Osteoblast (primary cell): ENCODE data around the gene CPED1. TPM values are rescaled to one million over a fixed set of nuclear protein-coding genes. Genes with fewer than 3 reads are reported as not detected.

Experiments
- DNase-seq: peaks from one replicate; pipeline ENCODE4 v3.0.0; 2011; ENCODE audit warnings: low spot score, mixed read lengths; ENCODE audit not compliant: insufficient read length; ENCODE audit errors: missing footprints
- H2AFZ ChIP-seq: 2 replicates; pipeline ENCODE4 v1.6.0; 2011; ENCODE audit warnings: mild to moderate bottlenecking, low read length
- H3K27ac ChIP-seq: 2 replicates; pipeline ENCODE4 v1.5.1; 2011; ENCODE audit warnings: mild to moderate bottlenecking, low read depth, low read length, moderate library complexity
- H3K27me3 ChIP-seq: 2 replicates; pipeline ENCODE4 v1.6.0; 2012; ENCODE audit warnings: mild to moderate bottlenecking, control low read depth, inconsistent platforms, low read length, moderate library complexity; ENCODE audit not compliant: insufficient read depth
- H3K36me3 ChIP-seq: 2 replicates; pipeline ENCODE4 v1.5.1; 2011; ENCODE audit warnings: mild to moderate bottlenecking, low read length, control low read depth, moderate library complexity; ENCODE audit not compliant: insufficient read depth
- H3K4me1 ChIP-seq: 2 replicates; pipeline ENCODE4 v1.5.1; 2011; ENCODE audit warnings: mild to moderate bottlenecking, low read length, control low read depth, moderate library complexity; ENCODE audit not compliant: insufficient read depth
- H3K4me2 ChIP-seq: 2 replicates; pipeline ENCODE4 v1.6.0; 2011; ENCODE audit warnings: mild to moderate bottlenecking, low read length; ENCODE audit not compliant: insufficient read depth
- H3K4me3 ChIP-seq: fragments of 200-600 bp; sonication (generic); 3 replicates; pipeline ENCODE4 v1.5.1; 2012; ENCODE audit warnings: mild to moderate bottlenecking, low read length, inconsistent platforms; ENCODE audit not compliant: insufficient read depth
- H3K79me2 ChIP-seq: 2 replicates; pipeline ENCODE4 v1.6.0; 2012; ENCODE audit warnings: mild to moderate bottlenecking, low read length, control low read depth, inconsistent platforms; ENCODE audit not compliant: insufficient read depth
- H3K9me3 ChIP-seq: 2 replicates; pipeline ENCODE4 v1.5.1; 2011; ENCODE audit warnings: low read depth, low read length, control low read depth
- H4K20me1 ChIP-seq: 2 replicates; pipeline ENCODE4 v1.6.0; 2012; ENCODE audit warnings: mild to moderate bottlenecking, low read length, control low read depth; ENCODE audit not compliant: insufficient read depth
- CTCF ChIP-seq: IDR thresholded peaks from 2 replicates; pipeline ENCODE4 v1.5.1; 2011; ENCODE audit warnings: mild to moderate bottlenecking, low read depth, low read length, moderate library complexity; ENCODE audit errors: extremely low read depth
- total RNA-seq: library from RNA; depleted of rRNA; stranded (reverse); fragments of >200 nt; gene quantifications from 2 replicates; pipeline ENCODE4 v1.2.3, GENCODE V29; 2012

Gene CPED1
- total RNA-seq, 1 donor = 30.8 TPM

- H2AFZ ChIP-seq = no peak overlapping the region
- DNase-seq = no peak
- H3K27ac ChIP-seq = no peak overlapping the region
- no peaks in the 10 kb centered on the region for H4K20me1 ChIP-seq
- no peak overlapping the region for H3K4me2 ChIP-seq
- H3K4me3 ChIP-seq = no peak overlapping the region
- H3K9me3 ChIP-seq = no peaks in the 10 kb centered on the region
- no peaks in the 10 kb centered on the region for H3K79me2 ChIP-seq
- peaks cover 2% of the 10 kb centered on the region for H3K36me3 ChIP-seq
- H3K4me1 ChIP-seq = peaks cover 11% of the 10 kb centered on the region
- no peaks in the 10 kb centered on the region for H3K27me3 ChIP-seq
- TF ChIP-seq CTCF = no peak
These were observed 56.6 kb downstream of the CPED1 start for GRCh38 chr7:121045090-121045489.

- H3K36me3 ChIP-seq = peaks cover 2% of the 10 kb centered on the region
- peaks cover 11% of the 10 kb centered on the region for H3K4me1 ChIP-seq
- H2AFZ ChIP-seq = no peak overlapping the region
- DNase-seq = no peak
- H3K79me2 ChIP-seq = no peaks in the 10 kb centered on the region
- no peak overlapping the region for H3K4me2 ChIP-seq
- H3K27me3 ChIP-seq = no peaks in the 10 kb centered on the region
- no peak overlapping the region for H3K27ac ChIP-seq
- no peaks in the 10 kb centered on the region for H4K20me1 ChIP-seq
- H3K9me3 ChIP-seq = no peaks in the 10 kb centered on the region
- H3K4me3 ChIP-seq = no peak overlapping the region
- TF ChIP-seq CTCF = no peak
These were observed 57.5 kb downstream of the CPED1 start for GRCh38 chr7:121046009-121046408.

- no peak overlapping the region for H3K4me3 ChIP-seq
- DNase-seq = no peak
- H3K4me1 ChIP-seq = peaks cover 5% of the 10 kb centered on the region
- no peak for TF ChIP-seq CTCF
- no peaks in the 10 kb centered on the region for H3K79me2 ChIP-seq
- no peaks in the 10 kb centered on the region for H4K20me1 ChIP-seq
- no peak overlapping the region for H3K4me2 ChIP-seq
- no peaks in the 10 kb centered on the region for H3K9me3 ChIP-seq
- no peak overlapping the region for H2AFZ ChIP-seq
- no peak overlapping the region for H3K27ac ChIP-seq
- H3K27me3 ChIP-seq = no peaks in the 10 kb centered on the region
- peaks cover 2% of the 10 kb centered on the region for H3K36me3 ChIP-seq
These were observed 58.5 kb downstream of the CPED1 start for GRCh38 chr7:121046893-121047468.

- H4K20me1 ChIP-seq = no peaks in the 10 kb centered on the region
- no peak overlapping the region for H3K4me2 ChIP-seq
- H3K27me3 ChIP-seq = no peaks in the 10 kb centered on the region
- H3K9me3 ChIP-seq = no peaks in the 10 kb centered on the region
- no peaks in the 10 kb centered on the region for H3K79me2 ChIP-seq
- H2AFZ ChIP-seq = no peak overlapping the region
- no peak overlapping the region for H3K4me3 ChIP-seq
- DNase-seq = no peak
- no peak for TF ChIP-seq CTCF
- H3K4me1 ChIP-seq = peaks cover 5% of the 10 kb centered on the region
- H3K36me3 ChIP-seq = peaks cover 2% of the 10 kb centered on the region
- no peak overlapping the region for H3K27ac ChIP-seq
These were observed 59.7 kb downstream of the CPED1 start for GRCh38 chr7:121048195-121048594.
